ENCODE data around the gene SIAH1.

Gene SIAH1

GRCh38 chr16:48433116-48433849 is 48.1 kb upstream of the SIAH1 start:
- peaks cover 0 to 7% (median 0%) of the 10 kb centered on the region in 3 experiments for H3K27me3 ChIP-seq (ENCODE audit: control insufficient read depth in 3 of 3, insufficient read depth in 3 of 3, low read depth in 1 of 3, low read length in 3 of 3)
- H3K4ac ChIP-seq (ENCODE audit: low read length) = no peak overlapping the region
- no peaks in the 10 kb centered on the region for H3K79me1 ChIP-seq (ENCODE audit: low read depth, low read length)
- no peak overlapping the region for H3K4me3 ChIP-seq (ENCODE audit: low read length in 2 of 2)
- peak overlapping the region; percentile 57 for H3K23ac ChIP-seq (ENCODE audit: low read depth, low read length, poor library complexity)
- H2AK5ac ChIP-seq (ENCODE audit: low read depth, low read length) = no peak overlapping the region
- H3K36me3 ChIP-seq (replicated peaks in 1 of 2; ENCODE audit: control insufficient read depth in 2 of 2, insufficient read depth in 2 of 2, low read length in 2 of 2) = no peaks in the 10 kb centered on the region
- H4K8ac ChIP-seq (ENCODE audit: low read depth, low read length) = no peak overlapping the region
- no peak for DNase-seq (ENCODE audit: low spot score)
- H2BK5ac ChIP-seq (ENCODE audit: low read length) = no peak overlapping the region
- H4K91ac ChIP-seq (ENCODE audit: low read depth, low read length, poor library complexity) = no peak overlapping the region
- H2BK15ac ChIP-seq (ENCODE audit: low read length) = no peak overlapping the region
- H2BK120ac ChIP-seq (ENCODE audit: low read depth, low read length) = no peak overlapping the region
- H3K9ac ChIP-seq (ENCODE audit: low read depth, low read length, poor library complexity) = no peak overlapping the region
- H3K4me2 ChIP-seq (ENCODE audit: insufficient read depth, low read length, poor library complexity, severe bottlenecking) = no peak overlapping the region
- H3K4me1 ChIP-seq (ENCODE audit: control insufficient read depth in 2 of 2, insufficient read depth in 1 of 2, low read depth in 1 of 2, low read length in 2 of 2) = no peaks in the 10 kb centered on the region
- H3K14ac ChIP-seq (ENCODE audit: low read length) = peak overlapping the region; percentile 91
- no CpG with 5 or more reads among the region's 18 CpGs for WGBS, 2 donors (ENCODE audit: extremely low coverage in 2 of 2, insufficient read length in 2 of 2, insufficient replicate concordance in 1 of 2)
- H2AFZ ChIP-seq (ENCODE audit: low read length) = no peak overlapping the region
- H3K9me3 ChIP-seq (replicated peaks in 1 of 2; ENCODE audit: control insufficient read depth in 2 of 2, insufficient read depth in 1 of 2, low read depth in 1 of 2, low read length in 2 of 2) = peaks cover 0 to 2% of the 10 kb centered on the region in 2 donors
- H2BK12ac ChIP-seq (ENCODE audit: low read length) = no peak overlapping the region
- H3K27ac ChIP-seq (replicated peaks; ENCODE audit: low read length) = no peak overlapping the region
- peak overlapping the region; percentile 66 for H3K18ac ChIP-seq (ENCODE audit: low read length)

- Histone ChIP-seq H3K23ac (ENCODE audit: low read depth, low read length, poor library complexity) (no peak overlapping the region), H3K4me1 (ENCODE audit: control insufficient read depth in 2 of 2, insufficient read depth in 1 of 2, low read depth in 1 of 2, low read length in 2 of 2) (no peaks in the 10 kb centered on the region), H3K27ac (replicated peaks; ENCODE audit: low read length) (no peak overlapping the region), H2BK12ac (ENCODE audit: low read length) (no peak overlapping the region), H2BK5ac (ENCODE audit: low read length) (no peak overlapping the region), H2AFZ (ENCODE audit: low read length) (no peak overlapping the region), H3K9me3 (replicated peaks in 1 of 2; ENCODE audit: control insufficient read depth in 2 of 2, insufficient read depth in 1 of 2, low read depth in 1 of 2, low read length in 2 of 2) (peaks cover 0 to 2% of the 10 kb centered on the region in 2 donors), H3K4ac (ENCODE audit: low read length) (no peak overlapping the region), H3K18ac (ENCODE audit: low read length) (no peak overlapping the region), H3K79me1 (ENCODE audit: low read depth, low read length) (no peaks in the 10 kb centered on the region), H3K9ac (ENCODE audit: low read depth, low read length, poor library complexity) (no peak overlapping the region), H3K27me3 (ENCODE audit: control insufficient read depth in 3 of 3, insufficient read depth in 3 of 3, low read depth in 1 of 3, low read length in 3 of 3) (peaks cover 0 to 8% (median 0%) of the 10 kb centered on the region in 3 experiments), H4K91ac (ENCODE audit: low read depth, low read length, poor library complexity) (no peak overlapping the region), H3K14ac (ENCODE audit: low read length) (no peak overlapping the region), H3K4me3 (ENCODE audit: low read length in 2 of 2) (no peak overlapping the region), H4K8ac (ENCODE audit: low read depth, low read length) (no peak overlapping the region), H2BK15ac (ENCODE audit: low read length) (no peak overlapping the region), H2BK120ac (ENCODE audit: low read depth, low read length) (no peak overlapping the region), H3K4me2 (ENCODE audit: insufficient read depth, low read length, poor library complexity, severe bottlenecking) (no peak overlapping the region), H3K36me3 (replicated peaks in 1 of 2; ENCODE audit: control insufficient read depth in 2 of 2, insufficient read depth in 2 of 2, low read length in 2 of 2) (no peaks in the 10 kb centered on the region), H2AK5ac (ENCODE audit: low read depth, low read length) (no peak overlapping the region)
- no peak for DNase-seq (ENCODE audit: low spot score)
- no CpG with 5 or more reads among the region's 2 CpGs for WGBS, 2 donors (ENCODE audit: extremely low coverage in 2 of 2, insufficient read length in 2 of 2, insufficient replicate concordance in 1 of 2)
Observed at GRCh38 chr16:48432136-48432535, 46.9 kb upstream of the SIAH1 start.

GRCh38 chr16:48430890-48431289 is 45.7 kb upstream of the SIAH1 start:
- no peak overlapping the region for H3K23ac ChIP-seq (ENCODE audit: low read depth, low read length, poor library complexity)
- H3K18ac ChIP-seq (ENCODE audit: low read length) = no peak overlapping the region
- peaks cover 0 to 2% of the 10 kb centered on the region in 2 donors for H3K9me3 ChIP-seq (replicated peaks in 1 of 2; ENCODE audit: control insufficient read depth in 2 of 2, insufficient read depth in 1 of 2, low read depth in 1 of 2, low read length in 2 of 2)
- no peak overlapping the region for H3K9ac ChIP-seq (ENCODE audit: low read depth, low read length, poor library complexity)
- no peak overlapping the region for H2BK15ac ChIP-seq (ENCODE audit: low read length)
- no peak overlapping the region for H4K8ac ChIP-seq (ENCODE audit: low read depth, low read length)
- no peak overlapping the region for H2AK5ac ChIP-seq (ENCODE audit: low read depth, low read length)
- no peak for DNase-seq (ENCODE audit: low spot score)
- no peaks in the 10 kb centered on the region for H3K36me3 ChIP-seq (replicated peaks in 1 of 2; ENCODE audit: control insufficient read depth in 2 of 2, insufficient read depth in 2 of 2, low read length in 2 of 2)
- H3K4me3 ChIP-seq (ENCODE audit: low read length in 2 of 2) = no peak overlapping the region
- no peaks in the 10 kb centered on the region for H3K79me1 ChIP-seq (ENCODE audit: low read depth, low read length)
- H3K14ac ChIP-seq (ENCODE audit: low read length) = no peak overlapping the region
- H3K27me3 ChIP-seq (ENCODE audit: control insufficient read depth in 3 of 3, insufficient read depth in 3 of 3, low read depth in 1 of 3, low read length in 3 of 3) = peaks cover 0 to 3% (median 0%) of the 10 kb centered on the region in 3 experiments
- no CpG with 5 or more reads among the region's 3 CpGs for WGBS, 2 donors (ENCODE audit: extremely low coverage in 2 of 2, insufficient read length in 2 of 2, insufficient replicate concordance in 1 of 2)
- H3K4me2 ChIP-seq (ENCODE audit: insufficient read depth, low read length, poor library complexity, severe bottlenecking) = no peak overlapping the region
- no peak overlapping the region for H2BK120ac ChIP-seq (ENCODE audit: low read depth, low read length)
- H3K4me1 ChIP-seq (ENCODE audit: control insufficient read depth in 2 of 2, insufficient read depth in 1 of 2, low read depth in 1 of 2, low read length in 2 of 2) = no peaks in the 10 kb centered on the region
- H2BK5ac ChIP-seq (ENCODE audit: low read length) = no peak overlapping the region
- no peak overlapping the region for H2AFZ ChIP-seq (ENCODE audit: low read length)
- no peak overlapping the region for H2BK12ac ChIP-seq (ENCODE audit: low read length)
- H3K27ac ChIP-seq (replicated peaks; ENCODE audit: low read length) = no peak overlapping the region
- no peak overlapping the region for H3K4ac ChIP-seq (ENCODE audit: low read length)
- H4K91ac ChIP-seq (ENCODE audit: low read depth, low read length, poor library complexity) = no peak overlapping the region

GRCh38 chr16:48426244-48427141 is 41.3 kb upstream of the SIAH1 start:
- no peak for DNase-seq (ENCODE audit: low spot score)
- H3K4ac ChIP-seq (ENCODE audit: low read length) = no peak overlapping the region
- H3K36me3 ChIP-seq (replicated peaks in 1 of 2; ENCODE audit: control insufficient read depth in 2 of 2, insufficient read depth in 2 of 2, low read length in 2 of 2) = no peaks in the 10 kb centered on the region
- no peak overlapping the region for H2BK15ac ChIP-seq (ENCODE audit: low read length)
- no peak overlapping the region for H3K4me2 ChIP-seq (ENCODE audit: insufficient read depth, low read length, poor library complexity, severe bottlenecking)
- H2BK5ac ChIP-seq (ENCODE audit: low read length) = no peak overlapping the region
- no peak overlapping the region for H3K23ac ChIP-seq (ENCODE audit: low read depth, low read length, poor library complexity)
- no peak overlapping the region for H3K18ac ChIP-seq (ENCODE audit: low read length)
- H3K27ac ChIP-seq (replicated peaks; ENCODE audit: low read length) = no peak overlapping the region
- H3K4me3 ChIP-seq (ENCODE audit: low read length in 2 of 2) = no peak overlapping the region
- H3K9me3 ChIP-seq (replicated peaks in 1 of 2; ENCODE audit: control insufficient read depth in 2 of 2, insufficient read depth in 1 of 2, low read depth in 1 of 2, low read length in 2 of 2) = peaks cover 0 to 2% of the 10 kb centered on the region in 2 donors
- no CpG with 5 or more reads among the region's 2 CpGs for WGBS, 2 donors (ENCODE audit: extremely low coverage in 2 of 2, insufficient read length in 2 of 2, insufficient replicate concordance in 1 of 2)
- no peak overlapping the region for H3K14ac ChIP-seq (ENCODE audit: low read length)
- no peak overlapping the region for H4K8ac ChIP-seq (ENCODE audit: low read depth, low read length)
- no peak overlapping the region for H3K9ac ChIP-seq (ENCODE audit: low read depth, low read length, poor library complexity)
- no peak overlapping the region for H2BK12ac ChIP-seq (ENCODE audit: low read length)
- H2AK5ac ChIP-seq (ENCODE audit: low read depth, low read length) = peak overlapping the region; percentile 40
- H4K91ac ChIP-seq (ENCODE audit: low read depth, low read length, poor library complexity) = no peak overlapping the region
- peaks cover 0 to 3% (median 0%) of the 10 kb centered on the region in 3 experiments for H3K27me3 ChIP-seq (ENCODE audit: control insufficient read depth in 3 of 3, insufficient read depth in 3 of 3, low read depth in 1 of 3, low read length in 3 of 3)
- no peaks in the 10 kb centered on the region for H3K79me1 ChIP-seq (ENCODE audit: low read depth, low read length)
- no peak overlapping the region for H2BK120ac ChIP-seq (ENCODE audit: low read depth, low read length)
- H2AFZ ChIP-seq (ENCODE audit: low read length) = no peak overlapping the region
- H3K4me1 ChIP-seq (ENCODE audit: control insufficient read depth in 2 of 2, insufficient read depth in 1 of 2, low read depth in 1 of 2, low read length in 2 of 2) = no peaks in the 10 kb centered on the region
